NB4 (cell line): ENCODE results near the gene PARD6B.

Experiments used
- CTCF ChIP-seq: IDR thresholded peaks from one replicate; pipeline ENCODE4 v1.5.1; 2012; ENCODE audit warnings: low read depth, low read length
- MAX ChIP-seq: IDR thresholded peaks from 2 replicates; pipeline ENCODE4 v1.6.1; 2011; ENCODE audit warnings: low read depth, low read length
- MYC ChIP-seq: IDR thresholded peaks from 2 replicates; pipeline ENCODE4 v1.6.1; 2011; ENCODE audit warnings: low read depth, low read length
- POLR2A ChIP-seq: IDR thresholded peaks from 2 replicates; pipeline ENCODE4 v1.6.1; 2011; ENCODE audit warnings: mild to moderate bottlenecking; ENCODE audit not compliant: insufficient read length; ENCODE audit errors: extremely low read depth

- TF ChIP-seq CTCF = no peak
- TF ChIP-seq MAX = no peak
- no peak for TF ChIP-seq POLR2A
- TF ChIP-seq MYC = no peak
Observed at GRCh38 chr20:50686821-50687220, 44.6 kb upstream of the PARD6B start.
